ENCODE results near the gene SHLD1.

Gene SHLD1

GRCh38 chr20:5833309-5833941, 83.2 kb downstream of the SHLD1 start:
- Histone ChIP-seq H3K4me1 (ENCODE audit: control extremely low read depth in 1 of 4, control insufficient read depth in 4 of 4, insufficient read depth in 4 of 4, low read length in 3 of 4) (peaks cover 4 to 18% (median 7%) of the 10 kb centered on the region in 4 experiments), H3K27me3 (replicated peaks in 2 of 5; ENCODE audit: control insufficient read depth in 4 of 5, insufficient read depth in 5 of 5, low read length in 4 of 5) (no peaks in the 10 kb centered on the region), H3K27ac (ENCODE audit: insufficient read depth in 1 of 2, low read depth in 1 of 2, low read length in 2 of 2, poor library complexity in 1 of 2, severe bottlenecking in 2 of 2) (no peak overlapping the region), H3K4me3 (ENCODE audit: control insufficient read depth in 1 of 7, extremely low read depth in 1 of 7, insufficient read depth in 4 of 7, low read depth in 2 of 7, low read length in 6 of 7) (no peak overlapping the region), H3K36me3 (ENCODE audit: control insufficient read depth in 4 of 4, insufficient read depth in 4 of 4, low read length in 3 of 4) (no peaks in the 10 kb centered on the region), H3K9me3 (ENCODE audit: control extremely low read depth in 1 of 5, control insufficient read depth in 4 of 5, insufficient read depth in 2 of 5, low read depth in 1 of 5, low read length in 4 of 5) (no peaks in the 10 kb centered on the region)
- no peak for DNase-seq
- ChIA-PET POLR2A (no interaction called here), CTCF (interaction anchor here (1.1 kb wide), 1 partner anchor 171 kb away, joined by 4 read pairs; no protein-coding TSS in a partner anchor)
- WGBS (ENCODE audit: insufficient coverage) = 93% methylated on average over 3 of the region's 6 CpGs

GRCh38 chr20:5834436-5835005, 84.3 kb downstream of the SHLD1 start:
- no peak for DNase-seq
- Histone ChIP-seq H3K4me1 (ENCODE audit: control extremely low read depth in 1 of 4, control insufficient read depth in 4 of 4, insufficient read depth in 4 of 4, low read length in 3 of 4) (peaks cover 4 to 18% (median 7%) of the 10 kb centered on the region in 4 experiments), H3K9me3 (ENCODE audit: control extremely low read depth in 1 of 5, control insufficient read depth in 4 of 5, insufficient read depth in 2 of 5, low read depth in 1 of 5, low read length in 4 of 5) (no peaks in the 10 kb centered on the region), H3K4me3 (ENCODE audit: control insufficient read depth in 1 of 7, extremely low read depth in 1 of 7, insufficient read depth in 4 of 7, low read depth in 2 of 7, low read length in 6 of 7) (no peak overlapping the region), H3K27ac (ENCODE audit: insufficient read depth in 1 of 2, low read depth in 1 of 2, low read length in 2 of 2, poor library complexity in 1 of 2, severe bottlenecking in 2 of 2) (no peak overlapping the region), H3K27me3 (replicated peaks in 2 of 5; ENCODE audit: control insufficient read depth in 4 of 5, insufficient read depth in 5 of 5, low read length in 4 of 5) (no peaks in the 10 kb centered on the region), H3K36me3 (ENCODE audit: control insufficient read depth in 4 of 4, insufficient read depth in 4 of 4, low read length in 3 of 4) (no peaks in the 10 kb centered on the region)
- CTCF ChIA-PET = interaction anchor here (3.3 kb wide), 1 partner anchor 9 kb away, joined by 11 read pairs; no protein-coding TSS in a partner anchor
- POLR2A ChIA-PET = no interaction called here

DNA sequence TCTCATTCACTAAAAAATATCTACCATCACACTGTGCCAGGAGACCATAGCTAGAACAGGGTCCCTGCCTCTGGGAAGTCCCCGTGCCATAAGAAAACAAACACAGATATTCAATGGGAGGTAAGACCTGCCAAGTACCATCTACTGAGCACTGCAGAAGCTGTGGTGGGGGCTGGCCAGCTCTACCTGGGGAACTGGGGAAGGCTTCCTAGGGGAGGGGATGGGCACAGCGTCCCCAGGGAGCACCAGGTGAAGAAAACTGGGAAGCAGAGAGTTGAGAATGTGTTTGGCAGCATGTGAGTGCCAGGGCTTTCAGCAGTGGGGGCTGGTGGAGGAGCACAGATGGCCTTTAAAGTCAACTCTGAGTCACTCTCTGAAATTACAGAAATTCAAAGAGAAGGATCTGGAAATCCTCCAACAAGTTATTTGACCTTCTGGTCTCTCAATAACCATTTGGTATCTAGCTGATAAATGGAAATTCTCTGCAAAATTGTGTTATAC, 85.2 kb downstream of the SHLD1 start:
- Histone ChIP-seq H3K36me3 (ENCODE audit: control insufficient read depth in 4 of 4, insufficient read depth in 4 of 4, low read length in 3 of 4) (no peaks in the 10 kb centered on the region), H3K4me3 (ENCODE audit: control insufficient read depth in 1 of 7, extremely low read depth in 1 of 7, insufficient read depth in 4 of 7, low read depth in 2 of 7, low read length in 6 of 7) (peak overlapping the region in 1 of 7 experiments; percentile 27), H3K4me1 (ENCODE audit: control extremely low read depth in 1 of 4, control insufficient read depth in 4 of 4, insufficient read depth in 4 of 4, low read length in 3 of 4) (peaks cover 4 to 18% (median 7%) of the 10 kb centered on the region in 4 experiments), H3K9me3 (ENCODE audit: control extremely low read depth in 1 of 5, control insufficient read depth in 4 of 5, insufficient read depth in 2 of 5, low read depth in 1 of 5, low read length in 4 of 5) (no peaks in the 10 kb centered on the region), H3K27me3 (replicated peaks in 2 of 5; ENCODE audit: control insufficient read depth in 4 of 5, insufficient read depth in 5 of 5, low read length in 4 of 5) (no peaks in the 10 kb centered on the region), H3K27ac (ENCODE audit: insufficient read depth in 1 of 2, low read depth in 1 of 2, low read length in 2 of 2, poor library complexity in 1 of 2, severe bottlenecking in 2 of 2) (peak overlapping the region; percentile 59 to 89)
- DNase-seq = peak; percentile 30 to 73 (median 69)
- 86% methylated on average over 1 of the region's 2 CpGs for WGBS (ENCODE audit: insufficient coverage)
- POLR2A ChIA-PET = interaction anchor here (0.6 kb wide), 1 partner anchor 469 kb away, joined by 3 read pairs; no protein-coding TSS in a partner anchor
- CTCF ChIA-PET = interaction anchor here (3.3 kb wide), 1 partner anchor 10 kb away, joined by 11 read pairs; no protein-coding TSS in a partner anchor

GRCh38 chr20:5835871-5836270, 85.7 kb downstream of the SHLD1 start:
- Histone ChIP-seq H3K27me3 (replicated peaks in 2 of 5; ENCODE audit: control insufficient read depth in 4 of 5, insufficient read depth in 5 of 5, low read length in 4 of 5) (no peaks in the 10 kb centered on the region), H3K36me3 (ENCODE audit: control insufficient read depth in 4 of 4, insufficient read depth in 4 of 4, low read length in 3 of 4) (no peaks in the 10 kb centered on the region), H3K27ac (ENCODE audit: insufficient read depth in 1 of 2, low read depth in 1 of 2, low read length in 2 of 2, poor library complexity in 1 of 2, severe bottlenecking in 2 of 2) (peak overlapping the region; percentile 59 to 89), H3K9me3 (ENCODE audit: control extremely low read depth in 1 of 5, control insufficient read depth in 4 of 5, insufficient read depth in 2 of 5, low read depth in 1 of 5, low read length in 4 of 5) (no peaks in the 10 kb centered on the region), H3K4me3 (ENCODE audit: control insufficient read depth in 1 of 7, extremely low read depth in 1 of 7, insufficient read depth in 4 of 7, low read depth in 2 of 7, low read length in 6 of 7) (peak overlapping the region in 1 of 7 experiments; percentile 27), H3K4me1 (ENCODE audit: control extremely low read depth in 1 of 4, control insufficient read depth in 4 of 4, insufficient read depth in 4 of 4, low read length in 3 of 4) (peaks cover 4 to 18% (median 7%) of the 10 kb centered on the region in 4 experiments)
- WGBS (ENCODE audit: insufficient coverage) = no CpG with 5 or more reads among the region's 4 CpGs
- ChIA-PET CTCF (interaction anchor here (3.3 kb wide), 1 partner anchor 10 kb away, joined by 11 read pairs; no protein-coding TSS in a partner anchor), POLR2A (interaction anchor here (0.6 kb wide), 1 partner anchor 469 kb away, joined by 3 read pairs; no protein-coding TSS in a partner anchor)
- peak; percentile 61 to 79 (median 78) for DNase-seq

- Histone ChIP-seq H3K36me3 (ENCODE audit: control insufficient read depth in 4 of 4, insufficient read depth in 4 of 4, low read length in 3 of 4) (no peaks in the 10 kb centered on the region), H3K27me3 (replicated peaks in 2 of 5; ENCODE audit: control insufficient read depth in 4 of 5, insufficient read depth in 5 of 5, low read length in 4 of 5) (no peaks in the 10 kb centered on the region), H3K27ac (ENCODE audit: insufficient read depth in 1 of 2, low read depth in 1 of 2, low read length in 2 of 2, poor library complexity in 1 of 2, severe bottlenecking in 2 of 2) (no peak overlapping the region), H3K9me3 (ENCODE audit: control extremely low read depth in 1 of 5, control insufficient read depth in 4 of 5, insufficient read depth in 2 of 5, low read depth in 1 of 5, low read length in 4 of 5) (no peaks in the 10 kb centered on the region), H3K4me1 (ENCODE audit: control extremely low read depth in 1 of 4, control insufficient read depth in 4 of 4, insufficient read depth in 4 of 4, low read length in 3 of 4) (peaks cover 4 to 18% (median 7%) of the 10 kb centered on the region in 4 experiments), H3K4me3 (ENCODE audit: control insufficient read depth in 1 of 7, extremely low read depth in 1 of 7, insufficient read depth in 4 of 7, low read depth in 2 of 7, low read length in 6 of 7) (no peak overlapping the region)
- POLR2A ChIA-PET = no interaction called here
- no peak for DNase-seq
- 97% methylated on average over 3 of the region's 4 CpGs for WGBS (ENCODE audit: insufficient coverage)
- CTCF ChIA-PET = interaction anchor here (3.3 kb wide), 1 partner anchor 11 kb away, joined by 11 read pairs; no protein-coding TSS in a partner anchor
Measured at GRCh38 chr20:5836569-5836968, 86.4 kb downstream of the SHLD1 start.

- Histone ChIP-seq H3K27ac (ENCODE audit: insufficient read depth in 1 of 2, low read depth in 1 of 2, low read length in 2 of 2, poor library complexity in 1 of 2, severe bottlenecking in 2 of 2) (no peak overlapping the region), H3K27me3 (replicated peaks in 2 of 5; ENCODE audit: control insufficient read depth in 4 of 5, insufficient read depth in 5 of 5, low read length in 4 of 5) (no peaks in the 10 kb centered on the region), H3K4me1 (ENCODE audit: control extremely low read depth in 1 of 4, control insufficient read depth in 4 of 4, insufficient read depth in 4 of 4, low read length in 3 of 4) (peaks cover 4 to 19% (median 14%) of the 10 kb centered on the region in 4 experiments), H3K36me3 (ENCODE audit: control insufficient read depth in 4 of 4, insufficient read depth in 4 of 4, low read length in 3 of 4) (no peaks in the 10 kb centered on the region), H3K4me3 (ENCODE audit: control insufficient read depth in 1 of 7, extremely low read depth in 1 of 7, insufficient read depth in 4 of 7, low read depth in 2 of 7, low read length in 6 of 7) (no peak overlapping the region), H3K9me3 (ENCODE audit: control extremely low read depth in 1 of 5, control insufficient read depth in 4 of 5, insufficient read depth in 2 of 5, low read depth in 1 of 5, low read length in 4 of 5) (peaks cover 0 to 3% (median 0%) of the 10 kb centered on the region in 5 experiments)
- WGBS (ENCODE audit: insufficient coverage) = 97% methylated on average over 5 of the region's 5 CpGs
- DNase-seq = no peak
- ChIA-PET POLR2A (interaction anchor here (0.6 kb wide), 1 partner anchor 37 kb away, joined by 7 read pairs; no protein-coding TSS in a partner anchor), CTCF (no interaction called here)
Measured at GRCh38 chr20:5840411-5841002, 90.3 kb downstream of the SHLD1 start.
